Uterus (tissue), 2 donors: ENCODE data around the gene STON1.

ENCODE experiments used
- CTCF ChIP-seq, 4 experiments: fragments of 200-600 bp in 2 of 4; fragments of 450-650 bp in 2 of 4; sonication (generic) in 2 of 4; IDR thresholded peaks; one replicate each; pipeline ENCODE4 v1.5.1; 2016 to 2019; ENCODE audit warnings: antibody characterized with exemption in 4 of 4, mild to moderate bottlenecking in 2 of 4, moderate library complexity in 1 of 4
- POLR2A ChIP-seq, 2 donors: fragments of 450-650 bp; IDR thresholded peaks; one replicate each; pipeline ENCODE4 v1.6.1; 2016; ENCODE audit warnings: antibody characterized with exemption in 2 of 2, mild to moderate bottlenecking in 1 of 2, moderate library complexity in 1 of 2

GRCh38 chr2:48508461-48509124, 21.4 kb upstream of the STON1 start:
- TF ChIP-seq CTCF (IDR thresholded peaks at IDR 0.05) (no peak), POLR2A (IDR thresholded peaks at IDR 0.05) (no peak)
